Inferior parietal cortex (tissue), 1 donor: ENCODE measurements around the gene TMEM9.
"Not testable (repeated sequence)": the region's sequence is repeated elsewhere in the genome, so short reads cannot be mapped to it uniquely, and the experiment has no call there.

ENCODE experiments used
- DNase-seq: peaks from one replicate; pipeline ENCODE4 v3.0.0-alpha.2; 2016; ENCODE audit errors: extremely low spot score

Gene TMEM9

GRCh38 chr1:201173736-201174135 is 19.5 kb upstream of the TMEM9 start:
- no peak for DNase-seq

- no peak for DNase-seq
These were observed 18.8 kb upstream of the TMEM9 start for GRCh38 chr1:201172999-201173610.

GRCh38 chr1:201172326-201172725 is 18.1 kb upstream of the TMEM9 start:
- no peak for DNase-seq

GRCh38 chr1:201171063-201172036 is 17.1 kb upstream of the TMEM9 start:
- peak; percentile 51 for DNase-seq

- DNase-seq: peak; percentile 88
These were observed 16.3 kb upstream of the TMEM9 start for GRCh38 chr1:201170533-201171062.

- no peak for DNase-seq
These were observed 15.8 kb upstream of the TMEM9 start for GRCh38 chr1:201169971-201170532.

GRCh38 chr1:201169203-201169602 is 14.9 kb upstream of the TMEM9 start:
- DNase-seq: no peak

GRCh38 chr1:201167041-201167991 is 13.0 kb upstream of the TMEM9 start:
- DNase-seq: no peak

- DNase-seq: no peak
These were observed 10.4 kb upstream of the TMEM9 start for GRCh38 chr1:201164645-201165044.

GRCh38 chr1:201163707-201164106 is 9.4 kb upstream of the TMEM9 start:
- no peak for DNase-seq

- not testable (repeated sequence) for DNase-seq
These were observed 8.8 kb upstream of the TMEM9 start for GRCh38 chr1:201163036-201163435.

- DNase-seq: no peak
These were observed 3.7 kb upstream of the TMEM9 start for GRCh38 chr1:201157949-201158348.

GRCh38 chr1:201156819-201157218 is 2.5 kb upstream of the TMEM9 start:
- DNase-seq: no peak

- no peak for DNase-seq
These were observed 2.1 kb upstream of the TMEM9 start for GRCh38 chr1:201156346-201156745.

GRCh38 chr1:201155354-201155753 is 1.1 kb upstream of the TMEM9 start:
- DNase-seq: no peak

- DNase-seq: no peak
These were observed 543 bp downstream of the TMEM9 start for GRCh38 chr1:201153474-201154388.

GRCh38 chr1:201149400-201149799 is 4.9 kb downstream of the TMEM9 start:
- DNase-seq: no peak

GRCh38 chr1:201147396-201148015 is 6.8 kb downstream of the TMEM9 start:
- DNase-seq: no peak

- DNase-seq: no peak
These were observed 7.5 kb downstream of the TMEM9 start for GRCh38 chr1:201146626-201147390.
